Activated CD4-positive, alpha-beta T cell treated with anti-CD3 and anti-CD28 coated beads, Interleukin-2, amount 50 U/mL, for 48 hours (primary cell): ENCODE measurements around the gene LHB.
A peak's percentile ranks its signal among the peaks of the same experiment; 100 is the strongest.

Experiments
- DNase-seq, 2 experiments: peaks; one replicate each; pipeline ENCODE4 v3.0.0-alpha.2; 2020

Gene LHB

DNA sequence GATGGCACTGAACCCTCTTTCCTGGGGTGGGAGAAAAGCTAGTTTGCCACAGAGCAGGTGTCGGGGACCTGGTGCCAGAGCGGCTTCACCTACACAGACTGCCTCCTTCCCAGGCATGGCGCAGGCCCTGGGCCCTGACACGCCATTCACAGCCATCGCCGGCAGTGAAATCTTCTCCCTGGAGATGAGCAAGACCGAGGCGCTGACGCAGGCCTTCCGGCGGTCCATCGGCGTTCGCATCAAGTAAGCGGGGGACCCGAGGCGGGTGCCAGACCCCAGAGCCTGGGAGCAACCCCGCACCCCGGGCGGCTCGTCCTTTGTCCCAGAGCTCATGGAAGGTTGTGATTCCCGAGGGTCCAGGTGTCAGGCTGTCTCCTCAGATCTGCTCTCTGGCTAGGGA, 10.0 kb downstream of the LHB start:
- DNase-seq, result no peak

DNA sequence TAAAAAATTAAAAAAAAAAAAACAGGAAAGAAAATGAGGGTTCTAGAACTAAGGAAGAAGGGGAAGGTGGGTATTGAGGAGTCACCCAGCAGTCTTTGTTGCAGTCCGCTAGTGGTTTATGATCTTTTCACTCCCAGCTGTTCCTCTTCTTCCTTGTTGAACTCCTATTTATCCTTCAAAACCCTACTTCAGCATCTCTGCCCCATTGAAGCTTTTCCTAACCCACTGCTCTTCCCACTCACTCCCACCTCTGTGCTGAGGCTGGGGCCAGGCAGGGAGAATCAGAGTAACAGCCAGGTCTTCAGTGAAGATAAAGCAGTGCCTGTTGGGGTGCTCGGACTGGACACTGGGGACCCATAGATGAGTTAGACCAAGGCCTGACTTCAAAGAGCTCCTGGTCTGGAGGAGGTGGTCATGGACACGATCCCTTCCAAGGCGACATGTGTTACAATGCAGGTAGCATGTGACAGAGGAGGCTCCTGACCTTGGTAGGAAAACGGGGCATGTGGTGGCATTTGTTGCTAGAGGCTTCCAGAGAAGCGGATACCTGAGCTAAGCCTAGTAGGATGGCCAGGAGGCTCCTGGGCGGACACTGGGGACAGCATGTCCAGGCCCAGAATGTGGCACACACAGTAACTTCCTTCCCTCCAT, 11.8 kb downstream of the LHB start:
- DNase-seq, result no peak

DNA sequence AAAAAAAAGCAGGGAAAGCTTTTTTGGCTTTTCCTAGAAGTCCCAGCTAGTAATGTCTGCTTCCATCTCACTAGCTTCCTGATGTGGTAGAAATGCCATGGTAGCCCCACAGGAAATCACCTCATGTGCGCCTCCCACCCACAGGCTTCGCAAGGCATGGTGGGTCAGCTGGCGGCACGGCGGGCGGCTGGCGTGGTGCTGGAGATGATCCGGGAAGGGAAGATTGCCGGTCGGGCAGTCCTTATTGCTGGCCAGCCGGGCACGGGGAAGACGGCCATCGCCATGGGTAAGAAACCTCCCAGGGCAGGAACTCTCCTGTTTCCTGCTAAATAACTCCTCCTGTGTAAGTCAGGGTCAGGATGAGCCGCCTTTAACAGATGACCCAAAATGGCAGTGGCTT, 12.8 kb downstream of the LHB start:
- DNase-seq, result no peak

DNA sequence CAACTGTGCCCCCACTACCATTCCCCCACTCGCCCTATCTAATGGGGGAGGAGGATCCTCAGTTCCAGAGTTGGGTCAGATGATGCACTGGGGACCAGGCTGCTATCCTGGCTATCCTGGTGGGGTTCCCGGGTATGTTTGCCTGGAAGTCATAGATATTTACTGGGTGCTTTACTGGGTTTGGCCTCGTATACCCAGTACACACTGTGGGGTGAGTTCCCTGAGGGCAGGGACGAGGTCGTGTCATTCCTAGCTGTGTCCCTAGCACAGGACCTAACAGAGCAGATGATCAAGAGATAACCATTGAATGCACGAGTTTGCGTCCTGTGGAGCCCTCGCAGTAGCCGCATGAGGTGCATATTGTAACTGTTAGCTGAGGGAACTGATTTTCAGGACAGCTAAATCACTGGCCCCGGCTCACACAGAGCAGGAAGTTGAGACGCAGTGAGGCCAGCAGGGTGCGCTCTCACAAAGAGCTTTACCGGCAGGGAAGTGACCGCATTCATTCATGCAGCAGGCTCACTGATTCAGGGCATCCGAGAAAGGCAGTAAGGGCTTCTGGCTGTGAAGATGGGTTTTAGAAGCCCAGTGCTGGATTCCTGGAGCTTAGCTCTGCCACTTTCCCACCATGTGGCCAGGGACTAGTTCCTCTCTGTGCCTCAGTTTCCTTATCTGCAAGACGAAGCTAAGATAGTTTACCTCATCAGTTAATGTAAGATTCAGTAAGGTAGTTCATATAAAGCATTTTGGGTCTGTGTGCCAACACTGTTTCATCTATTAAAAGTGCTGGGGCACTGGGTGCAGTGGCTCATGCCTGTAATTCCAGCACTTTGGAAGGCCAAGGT, 17.2 kb downstream of the LHB start:
- peak; percentile 72 to 77 for DNase-seq

DNA sequence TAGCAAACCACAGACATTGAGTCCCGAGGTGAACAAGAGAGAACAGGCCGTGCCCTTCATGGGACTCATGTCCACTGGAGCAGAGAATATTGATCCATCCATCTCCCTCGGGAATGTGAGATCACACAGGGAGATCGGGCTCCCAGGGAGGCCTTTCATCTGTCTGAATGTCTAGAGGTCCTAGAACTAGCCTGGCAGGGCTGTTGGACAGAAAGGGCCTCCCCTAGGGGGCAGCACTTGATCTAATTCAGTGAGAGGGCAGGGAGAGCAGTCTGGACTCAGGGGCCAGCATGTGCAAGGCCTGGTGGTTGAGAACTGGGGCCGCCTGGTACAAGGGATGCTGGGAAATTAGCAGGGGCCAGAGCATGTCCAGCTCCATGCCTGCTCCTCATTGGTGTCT, 18.9 kb downstream of the LHB start:
- peak; percentile 68 to 75 for DNase-seq

DNA sequence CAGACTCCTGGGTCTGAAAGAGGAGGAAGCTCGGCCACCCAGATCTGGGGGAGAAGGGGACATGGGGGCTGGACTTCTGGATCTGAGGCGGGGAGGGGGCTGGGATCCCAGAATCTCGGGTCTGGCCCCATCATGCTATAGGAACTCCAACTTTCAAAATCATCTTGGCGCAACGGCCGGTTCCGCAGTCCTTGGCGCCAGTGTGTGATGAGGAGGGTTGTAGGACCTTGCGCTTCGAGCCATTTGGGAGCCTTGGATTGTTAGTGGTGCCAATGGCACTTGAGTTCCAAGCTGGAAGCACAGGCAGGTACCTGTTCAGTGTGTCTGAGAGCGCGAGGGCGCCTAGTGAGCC, 22.9 kb downstream of the LHB start:
- no peak for DNase-seq

DNA sequence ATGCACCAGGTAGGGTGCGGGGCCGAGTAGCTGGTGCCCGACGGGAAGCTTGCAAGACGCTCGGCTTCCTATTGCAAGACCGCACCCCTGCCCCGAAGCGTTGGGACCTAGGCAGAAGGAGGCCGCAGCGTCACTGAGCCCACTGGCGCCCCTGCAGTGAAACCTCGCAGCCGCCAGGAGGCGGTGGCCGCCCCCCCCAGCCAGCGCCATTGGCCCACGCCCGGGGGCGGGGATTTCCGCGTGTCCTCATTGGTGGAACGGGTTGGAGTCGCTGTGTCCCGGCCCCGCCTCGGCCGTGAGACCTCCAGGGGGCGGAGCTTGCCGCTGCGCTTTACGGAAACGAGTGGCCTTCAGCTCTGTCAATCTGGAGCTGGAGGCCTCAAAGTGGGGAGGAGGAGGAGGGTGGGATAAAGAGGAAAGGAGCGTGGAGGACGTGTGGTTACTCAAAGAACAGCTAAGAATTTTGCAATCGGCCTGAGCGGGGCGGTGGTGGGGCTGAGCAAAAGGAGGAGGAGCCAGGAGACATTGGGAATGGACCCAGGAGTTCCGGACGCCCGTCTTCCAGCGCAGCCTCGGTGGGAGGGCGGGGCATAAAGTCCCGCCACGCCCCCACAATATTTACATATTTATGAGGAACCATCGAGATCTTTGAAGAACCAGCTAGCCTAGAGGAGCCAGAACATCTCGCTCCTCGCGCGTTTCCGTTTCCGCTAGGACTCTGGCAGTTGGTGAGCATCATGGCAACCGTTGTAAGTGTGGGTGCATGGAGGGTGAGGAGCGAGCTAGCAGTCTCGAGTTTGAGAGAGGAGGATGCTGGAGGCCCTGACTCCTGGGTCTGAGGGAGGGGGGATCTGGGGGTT, 23.5 kb downstream of the LHB start, which contains the start of the genes GYS1 and RUVBL2:
GYS1 (minus strand) TSS at position 135 of the 860 bp plus-strand sequence. CDS start 197 bp downstream, outside the sequence.
RUVBL2 (plus strand) TSS at position 713 of the 860 bp plus-strand sequence; CDS start at position 738, 25 bp downstream.
- peak; percentile 99 to 100 for DNase-seq

DNA sequence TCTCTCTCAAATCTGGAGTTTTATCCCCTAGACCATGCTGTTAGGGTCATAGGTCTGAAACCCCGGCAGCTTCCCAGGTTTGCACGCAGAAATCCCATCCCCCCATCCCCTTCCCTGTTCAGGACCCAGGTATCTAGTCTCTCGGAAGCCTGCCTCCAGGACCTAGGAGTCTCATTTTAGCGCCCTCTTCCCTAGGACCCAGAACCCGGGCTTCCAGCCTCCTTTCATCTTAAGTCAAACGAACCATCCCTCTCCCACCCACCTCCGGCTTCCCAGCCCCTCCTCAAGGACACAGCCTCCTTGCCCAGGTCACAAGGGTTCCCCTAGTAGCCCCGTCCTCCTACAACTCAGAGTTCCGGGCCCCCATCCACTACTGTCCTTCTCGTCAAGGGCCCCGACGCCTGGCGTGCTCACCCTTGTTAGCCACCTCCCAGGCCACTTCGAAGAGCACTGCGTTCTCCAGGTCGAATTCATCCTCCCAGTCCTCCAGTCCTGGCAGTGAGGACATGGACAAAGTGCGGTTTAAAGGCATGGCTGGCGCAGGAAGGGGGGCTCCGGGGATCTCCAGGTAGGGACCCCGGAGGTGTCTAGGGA, 24.2 kb downstream of the LHB start:
- peak; percentile 29 to 38 for DNase-seq

DNA sequence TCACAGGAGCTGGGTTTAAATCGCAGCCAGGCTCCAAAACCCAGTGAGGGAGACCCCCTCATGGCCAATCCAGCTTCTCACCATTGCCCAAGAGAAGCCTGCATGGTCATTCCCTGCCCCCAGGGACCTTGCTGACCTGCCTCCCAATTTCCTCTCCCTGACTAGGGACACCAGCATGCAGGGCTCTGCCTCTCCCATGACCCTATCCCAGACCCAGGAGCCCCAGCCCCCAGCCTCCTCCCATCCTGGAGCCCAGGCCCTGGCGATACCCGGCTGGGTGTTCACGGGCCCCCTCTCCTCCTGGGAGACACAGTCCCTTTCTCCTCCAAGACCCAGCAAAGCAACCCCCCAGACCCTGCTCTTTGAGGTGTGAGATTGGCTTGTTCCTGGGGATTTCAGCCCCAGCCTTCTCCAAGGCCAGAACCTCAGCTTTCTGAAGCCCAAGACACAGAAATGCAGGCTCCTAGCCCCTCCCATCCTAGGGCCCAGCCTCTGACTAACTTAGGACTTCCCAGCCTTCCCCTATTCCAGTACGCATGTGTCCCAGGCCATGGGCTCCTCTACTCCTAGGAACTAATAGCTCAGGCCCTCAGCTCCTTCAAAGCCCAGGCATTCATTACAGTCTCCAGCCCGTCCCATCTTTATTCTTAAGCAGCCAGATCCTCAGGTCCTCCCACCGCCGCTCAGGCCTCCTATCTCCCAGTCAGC, 24.9 kb downstream of the LHB start:
- DNase-seq, result peak in 1 of 2 experiments; percentile 30

DNA sequence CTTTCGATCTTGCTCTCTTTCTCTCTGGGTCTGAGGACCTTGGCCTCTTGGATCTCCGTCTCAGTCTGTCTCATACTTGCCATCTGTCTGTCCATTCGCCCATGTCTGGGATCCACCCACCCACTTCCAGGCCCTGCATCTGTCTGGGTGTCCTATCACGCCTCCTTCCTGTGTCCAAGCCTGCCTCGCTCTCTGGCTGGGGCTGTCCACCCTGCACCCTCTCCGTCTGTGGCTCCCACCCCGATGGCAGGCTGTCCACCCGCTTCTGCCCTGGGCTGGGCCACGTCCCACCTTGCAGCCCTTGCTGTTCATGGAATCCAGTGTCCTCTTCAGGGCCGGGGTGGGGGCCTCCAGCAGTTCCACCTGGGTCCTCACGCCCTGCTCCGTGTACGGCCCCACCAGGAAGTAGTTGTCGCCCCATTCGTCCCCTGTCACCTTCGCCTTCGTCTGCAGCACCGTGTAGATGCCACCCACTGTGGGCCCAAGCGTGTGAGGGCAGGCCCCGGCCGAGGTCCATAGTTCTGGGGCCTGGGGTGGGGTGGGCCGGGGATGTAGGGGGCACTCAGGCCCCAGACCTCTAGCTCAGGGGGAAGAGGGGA, 25.8 kb downstream of the LHB start:
- DNase-seq, result no peak

DNA sequence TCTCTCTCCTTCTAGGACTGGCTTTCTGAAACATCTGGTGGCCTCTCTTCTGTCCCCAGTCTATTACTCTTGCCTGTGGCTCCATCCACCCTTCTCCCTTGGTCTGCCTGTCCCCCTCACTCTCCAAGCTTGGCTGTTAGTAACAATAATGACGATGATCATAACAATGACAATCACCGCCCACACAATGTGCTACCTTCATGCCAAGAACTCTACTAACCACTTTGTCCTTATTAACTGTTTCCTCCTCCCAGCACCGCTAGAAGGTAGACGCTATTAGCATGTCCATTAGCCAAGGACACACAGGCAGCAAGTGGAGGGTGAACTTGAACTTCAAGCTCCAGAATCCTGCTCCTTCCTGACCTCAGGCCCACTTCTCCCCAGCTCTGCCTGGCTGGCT, 26.5 kb downstream of the LHB start:
- no peak for DNase-seq

DNA sequence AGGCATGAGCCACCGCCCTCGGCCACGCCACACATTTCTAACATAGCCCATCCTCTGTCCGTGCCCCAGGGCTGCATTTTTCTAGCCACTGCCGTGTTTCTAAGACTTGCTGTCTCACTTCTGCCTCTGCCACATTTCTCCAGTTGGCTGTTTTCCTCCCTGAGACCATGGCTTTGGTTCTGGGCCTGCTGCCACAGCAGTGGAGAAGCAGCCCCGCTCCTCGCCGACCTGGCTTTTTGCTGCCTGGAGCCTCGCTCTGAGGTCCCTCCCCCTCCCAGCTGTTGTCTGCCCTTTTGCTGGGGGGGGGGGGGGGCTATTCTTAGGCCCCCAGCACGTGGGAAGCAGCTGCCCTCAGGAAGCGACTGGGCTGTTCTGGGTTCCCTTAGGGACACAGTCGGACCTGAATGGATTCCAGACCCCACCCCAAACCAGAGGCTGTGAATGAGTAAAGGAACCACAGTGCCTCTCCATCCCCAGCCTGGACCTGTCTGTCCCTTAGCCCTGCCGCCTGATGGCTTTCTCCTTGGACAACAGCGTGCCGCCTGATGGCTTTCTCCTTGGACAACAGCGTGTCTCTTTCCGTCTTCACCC, 27.1 kb downstream of the LHB start:
- DNase-seq, result no peak

DNA sequence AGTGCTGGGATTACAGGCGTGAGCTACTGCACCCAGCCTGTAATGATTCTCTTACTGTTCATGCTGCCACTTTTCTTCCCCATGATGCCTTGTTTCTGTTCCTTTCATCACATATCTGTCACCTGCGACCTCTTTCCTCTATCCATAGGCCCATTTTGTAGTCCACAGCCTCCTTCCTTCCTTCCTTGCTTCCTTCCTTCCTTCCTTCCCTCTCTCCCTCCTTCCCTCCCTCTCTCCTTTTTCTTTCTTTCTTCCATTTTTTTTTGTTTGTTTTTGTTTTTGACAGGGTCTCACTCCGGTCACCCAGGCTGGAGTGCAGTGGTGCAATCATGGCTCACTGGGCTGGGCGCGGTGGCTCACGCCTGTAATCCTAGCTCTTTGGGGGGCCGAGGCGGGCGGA, 28.0 kb downstream of the LHB start:
- no peak for DNase-seq

DNA sequence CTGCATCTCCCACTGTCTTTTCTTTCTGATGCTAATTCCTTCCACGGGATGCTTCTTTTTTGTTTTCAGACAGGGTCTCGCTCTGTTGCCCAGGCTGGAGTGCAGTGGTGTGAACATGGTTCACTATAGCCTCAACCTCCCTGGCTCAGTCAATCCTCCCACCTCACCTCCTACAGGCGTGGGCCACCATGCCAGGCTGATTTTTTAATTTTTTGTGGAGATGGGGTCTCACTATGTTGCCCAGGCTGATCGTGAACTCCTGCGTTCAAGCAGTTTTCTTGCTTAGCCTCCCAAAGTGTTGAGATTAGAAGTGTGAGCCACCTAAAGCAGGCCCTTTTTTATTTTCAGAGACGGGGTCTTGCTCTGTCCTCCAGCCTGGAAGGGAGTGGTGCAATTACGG, 28.6 kb downstream of the LHB start:
- no peak for DNase-seq

DNA sequence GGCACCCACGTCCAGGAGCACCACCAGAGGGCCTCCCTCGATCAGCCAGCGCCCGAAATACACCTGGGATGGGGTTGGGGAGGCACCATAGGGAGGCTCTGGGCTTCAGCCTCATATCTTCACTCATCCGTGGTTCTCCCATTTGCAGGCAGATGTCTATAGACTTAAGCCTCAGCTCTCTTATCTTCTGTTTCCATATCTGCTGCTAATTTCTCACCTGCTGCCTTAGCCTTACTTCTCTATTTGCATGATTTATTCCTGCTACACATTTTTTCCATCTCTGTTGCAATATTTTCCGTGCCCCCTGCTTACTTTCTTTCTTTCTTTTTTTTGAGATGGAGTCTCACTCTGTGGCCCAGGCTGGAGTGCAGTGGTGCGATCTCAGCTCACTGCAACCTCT, 29.6 kb downstream of the LHB start:
- DNase-seq, result no peak

DNA sequence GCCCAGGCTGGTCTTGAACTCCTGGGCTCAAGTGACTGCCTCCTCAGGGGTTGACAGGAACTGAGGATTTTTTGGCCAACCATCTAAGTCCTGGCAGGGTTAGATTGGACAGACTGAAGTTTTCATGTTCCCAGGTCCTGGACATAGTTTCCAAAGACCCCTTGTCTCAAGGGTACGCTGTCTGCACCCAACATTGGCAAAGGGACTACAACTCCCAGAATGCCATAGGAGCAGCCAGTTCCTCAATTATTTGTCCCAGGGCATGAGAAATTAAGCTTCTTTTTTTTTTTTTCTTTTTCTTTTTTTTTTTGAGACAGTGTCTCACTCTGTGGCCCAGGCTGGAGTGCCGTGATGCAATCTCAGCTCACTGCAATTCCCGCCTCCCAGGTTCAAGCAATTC, 30.7 kb downstream of the LHB start:
- no peak for DNase-seq

DNA sequence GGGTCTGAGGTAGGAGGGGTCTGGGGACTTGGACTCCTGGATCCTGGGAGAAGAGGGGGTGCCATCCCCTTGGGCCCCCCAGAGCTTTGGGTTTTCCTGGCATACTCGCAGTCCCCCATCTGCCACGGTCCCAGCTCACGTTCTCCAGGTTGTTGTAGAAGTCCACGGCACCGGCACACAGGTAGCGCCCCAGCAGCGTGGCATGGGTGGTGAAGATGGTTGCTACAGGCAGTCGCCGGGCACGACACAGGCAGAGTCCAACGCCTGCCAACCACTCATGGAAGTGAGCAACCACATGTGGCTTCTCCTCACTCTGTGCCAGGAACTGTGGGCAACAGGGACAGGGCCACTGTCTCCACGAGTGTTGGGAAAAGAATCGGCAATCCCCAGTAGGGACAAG, 31.2 kb downstream of the LHB start:
- no peak for DNase-seq

DNA sequence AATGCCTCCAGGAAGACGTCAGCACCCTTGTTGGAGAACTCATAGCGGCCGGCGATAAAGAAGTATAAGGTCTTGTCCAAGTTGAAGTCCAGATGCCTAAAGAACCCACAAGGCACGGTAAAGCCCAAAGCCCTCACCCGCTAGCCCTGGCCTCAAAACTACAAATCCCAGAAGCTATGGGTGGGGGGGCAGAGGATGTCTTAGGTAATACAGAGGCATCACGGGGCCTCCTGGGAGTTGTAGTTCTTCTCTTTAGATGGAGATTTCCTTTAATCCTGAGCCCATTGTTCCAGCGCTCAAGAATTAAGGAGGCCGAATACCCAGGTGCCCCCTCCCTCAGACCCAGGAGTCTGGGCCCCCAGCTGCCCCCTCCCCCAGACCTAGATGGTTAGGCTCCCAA, 34.6 kb downstream of the LHB start:
- no peak for DNase-seq

DNA sequence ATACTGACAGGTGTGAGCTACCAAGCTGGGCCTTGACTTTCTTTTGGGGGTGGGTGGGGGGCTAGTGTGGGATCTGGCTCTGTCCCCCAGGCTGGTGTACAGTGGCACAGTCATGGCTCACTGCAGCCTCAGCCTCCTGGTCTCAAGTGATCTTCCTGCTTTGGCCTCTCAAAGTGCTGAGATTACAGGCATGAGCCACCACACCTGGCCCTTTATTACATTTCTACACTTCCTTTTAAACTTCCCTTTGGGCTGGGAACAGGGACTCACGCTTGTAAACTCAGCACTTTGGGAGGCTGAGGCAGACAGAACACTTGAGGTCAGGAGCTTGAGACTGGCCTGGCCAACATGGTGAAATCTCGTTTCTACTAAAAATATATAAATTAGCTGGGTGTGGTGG, 39.8 kb downstream of the LHB start:
- no peak for DNase-seq

DNA sequence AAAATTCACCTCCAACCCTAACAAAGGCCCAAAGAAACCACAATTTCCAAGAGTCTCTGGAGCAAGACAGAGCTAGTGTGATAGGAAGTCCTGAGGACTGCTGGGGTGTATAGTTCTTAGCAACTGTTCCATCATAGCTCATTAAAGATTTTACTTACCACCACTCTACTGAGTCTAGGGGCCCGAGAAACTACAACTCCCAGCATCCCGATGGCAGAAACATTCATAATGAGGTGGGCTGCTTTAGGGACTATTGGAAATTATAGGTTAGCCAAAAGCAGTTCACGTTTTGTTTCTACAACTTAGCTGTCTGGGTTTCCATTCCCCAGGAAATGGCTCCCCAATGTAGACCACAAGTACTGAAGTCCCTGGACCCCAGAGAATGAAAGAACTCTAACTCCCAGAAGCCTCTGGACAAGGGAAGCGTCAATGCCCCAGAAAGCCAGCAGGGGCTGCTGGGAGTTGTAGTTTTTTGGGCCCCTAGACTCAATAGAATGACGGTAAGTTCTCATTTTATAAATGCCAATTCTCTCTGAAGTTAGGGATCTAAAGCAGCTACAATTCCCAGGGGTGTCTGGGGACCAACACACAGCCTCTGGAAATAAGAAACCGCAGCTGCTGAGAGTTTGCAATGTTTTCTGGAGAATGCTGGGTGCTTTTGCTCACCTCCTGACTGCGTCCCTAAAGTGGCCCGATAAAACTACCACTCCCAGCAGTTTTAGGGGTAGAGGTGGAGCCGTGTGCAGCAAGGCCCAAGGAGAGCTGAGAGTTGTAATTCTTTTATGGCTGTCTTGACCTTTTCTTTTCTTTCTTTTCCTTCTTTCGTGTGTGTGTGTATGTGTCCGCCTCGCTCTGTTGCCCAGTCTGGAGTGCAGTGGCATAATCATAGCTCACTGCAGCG, 40.7 kb downstream of the LHB start:
- no peak for DNase-seq
